HG03097 (cell line): Measurements from ENCODE around the gene CYBB.
A peak's percentile ranks its signal among the peaks of the same experiment; 100 is the strongest.
"Not testable (repeated sequence)": the region's sequence is repeated elsewhere in the genome, so short reads cannot be mapped to it uniquely, and the experiment has no call there.

Experiments
- ATAC-seq: cut with Tn5 transposase; IDR thresholded peaks from one replicate; pipeline ENCODE4 v1.9.1; 2021; ENCODE audit not compliant: unreplicated experiment, low FRiP score

The CYBB gene

DNA sequence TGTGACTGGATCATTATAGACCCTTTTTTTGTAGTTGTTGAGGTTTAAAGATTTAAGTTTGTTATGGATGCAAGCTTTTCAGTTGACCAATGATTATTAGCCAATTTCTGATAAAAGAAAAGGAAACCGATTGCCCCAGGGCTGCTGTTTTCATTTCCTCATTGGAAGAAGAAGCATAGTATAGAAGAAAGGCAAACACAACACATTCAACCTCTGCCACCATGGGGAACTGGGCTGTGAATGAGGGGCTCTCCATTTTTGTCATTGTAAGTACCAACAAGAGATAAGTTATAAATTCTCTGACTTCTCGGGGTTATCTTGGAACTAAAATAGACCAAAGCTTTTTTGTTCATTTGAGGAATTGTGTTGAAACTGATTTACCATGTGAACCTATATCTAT is at the start of gene CYBB:
TSS of gene CYBB (plus strand) at position 203 of the 400 bp plus-strand sequence. CDS start at position 222, 19 bp downstream.
- ATAC-seq: no peak

DNA sequence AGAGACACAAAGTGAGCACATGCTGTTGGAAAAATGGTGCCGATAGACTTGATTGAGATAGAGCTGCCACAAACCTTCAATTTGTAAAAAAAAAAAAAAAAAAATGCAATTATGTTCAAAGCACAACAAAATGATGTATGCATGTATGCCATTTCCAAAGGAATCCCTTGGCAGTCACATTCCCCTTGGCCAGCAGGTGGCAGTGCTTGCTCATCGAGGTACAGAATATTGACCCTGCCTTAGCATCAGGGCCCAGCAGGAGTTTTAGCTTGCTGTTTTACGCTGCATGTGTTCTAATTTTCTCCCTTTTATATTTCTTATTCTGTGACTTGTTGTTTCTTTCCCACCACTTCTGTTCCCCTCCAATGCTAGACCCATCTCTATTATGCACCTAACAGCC is 34.5 kb upstream of the CYBB start:
- peak; percentile 66 for ATAC-seq

DNA sequence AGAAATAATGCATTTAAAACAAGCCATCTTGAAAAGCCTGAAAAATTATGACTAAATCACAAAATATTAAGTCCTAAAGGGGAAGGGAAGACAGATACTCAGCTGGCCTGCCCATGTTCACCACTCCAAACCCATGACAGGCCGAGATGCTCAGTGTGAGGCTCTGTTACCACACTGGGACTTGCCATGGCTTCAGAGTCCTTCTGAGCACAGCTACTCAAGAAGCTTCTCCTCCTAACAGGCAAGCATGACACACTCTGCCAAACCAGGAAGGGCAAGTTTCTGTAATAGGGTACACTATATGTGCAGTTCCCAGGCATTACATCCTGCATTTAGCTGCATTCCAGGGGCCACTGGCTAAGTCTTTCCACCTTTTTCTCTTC is 34.0 kb upstream of the CYBB start:
- ATAC-seq: peak; percentile 33

DNA sequence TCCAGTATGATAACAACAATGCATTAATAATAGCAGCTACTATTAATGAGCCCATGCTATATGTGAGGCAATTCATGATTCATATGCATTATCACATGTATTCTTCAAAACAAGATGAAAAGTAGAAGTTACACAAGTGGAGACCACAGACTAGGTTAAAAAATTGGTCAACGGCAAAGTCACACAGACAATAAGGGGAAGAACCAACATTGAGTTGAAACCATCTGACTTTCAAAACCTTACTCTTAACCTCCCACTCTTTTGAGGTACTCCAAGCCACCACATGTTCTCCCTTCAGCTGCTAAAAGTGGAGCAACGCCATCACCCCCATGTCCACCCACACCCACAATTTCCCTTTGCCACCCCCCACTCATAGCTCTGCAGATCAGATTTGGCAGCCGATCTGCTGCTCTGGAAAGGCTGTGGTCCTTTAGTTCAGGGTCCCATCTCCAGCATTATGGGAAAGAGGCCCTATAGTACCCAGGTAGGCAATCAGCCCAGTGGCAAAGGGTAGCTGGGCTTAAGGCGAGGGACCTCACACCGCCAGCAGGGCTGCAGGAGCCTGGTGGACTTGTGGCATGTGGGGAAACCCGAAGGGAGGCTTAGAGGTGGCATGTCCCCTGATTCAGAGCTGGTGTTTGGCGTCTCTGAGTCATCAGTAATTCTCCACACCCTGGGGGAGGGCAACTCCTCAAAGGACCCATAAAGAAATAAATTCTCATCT is 33.5 kb upstream of the CYBB start:
- peak; percentile 58 for ATAC-seq

DNA sequence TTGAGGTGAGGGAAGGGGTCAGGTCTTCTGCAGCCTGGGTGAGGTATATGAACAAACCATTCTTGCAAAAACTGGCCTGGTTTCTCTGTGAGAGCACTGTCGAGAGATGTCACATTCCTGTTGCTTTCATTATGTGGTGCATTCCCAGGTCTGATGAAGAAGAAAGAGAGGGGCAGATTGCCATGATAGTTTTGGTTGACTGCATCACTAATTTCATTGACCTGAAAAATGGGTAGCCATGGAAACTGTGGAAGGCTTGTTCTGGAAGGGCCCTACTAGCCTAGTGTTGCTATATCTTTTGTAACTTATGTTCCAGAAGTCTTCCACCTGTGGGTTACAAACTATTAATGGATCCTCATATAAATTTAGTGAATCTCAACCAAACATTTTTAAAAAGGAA is 32.9 kb upstream of the CYBB start:
- no peak for ATAC-seq

DNA sequence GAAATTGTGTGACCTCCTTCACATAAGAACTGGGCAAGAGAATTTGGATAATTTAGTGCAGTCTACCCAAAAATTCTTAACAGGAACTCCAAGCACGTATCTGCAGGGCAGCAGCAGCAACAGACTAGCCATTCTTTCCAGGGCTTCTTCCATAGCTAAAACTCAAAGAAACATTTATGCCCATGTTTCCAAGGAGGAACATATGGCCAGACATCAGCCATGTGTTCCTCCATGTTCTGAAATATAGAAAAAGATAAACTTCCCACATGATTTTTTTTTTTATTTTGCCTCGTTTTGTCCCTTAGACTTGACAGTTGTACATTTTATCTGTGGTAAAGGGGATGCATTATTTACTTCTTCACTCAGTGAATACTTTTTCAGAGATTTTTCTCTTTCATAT is 27.6 kb upstream of the CYBB start:
- no peak for ATAC-seq

DNA sequence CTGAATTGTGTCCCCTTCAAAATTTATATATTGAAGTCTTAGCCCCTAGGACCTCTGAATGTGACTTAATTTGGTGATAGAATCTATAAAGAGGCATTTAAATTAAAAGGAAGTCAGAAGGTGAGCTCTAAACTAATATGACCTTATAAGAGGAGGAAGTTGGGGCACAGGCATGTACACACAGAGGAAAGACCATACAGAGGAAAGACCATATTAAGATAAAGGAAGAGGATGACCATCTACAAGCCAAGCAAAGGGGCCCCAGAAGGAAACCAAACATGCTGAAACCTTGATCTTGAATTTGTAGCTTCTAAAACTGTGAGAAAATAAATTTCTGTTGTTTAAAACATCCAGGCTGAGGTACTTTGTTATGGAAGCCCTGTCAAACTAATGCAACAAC is 26.9 kb upstream of the CYBB start:
- ATAC-seq: no peak

DNA sequence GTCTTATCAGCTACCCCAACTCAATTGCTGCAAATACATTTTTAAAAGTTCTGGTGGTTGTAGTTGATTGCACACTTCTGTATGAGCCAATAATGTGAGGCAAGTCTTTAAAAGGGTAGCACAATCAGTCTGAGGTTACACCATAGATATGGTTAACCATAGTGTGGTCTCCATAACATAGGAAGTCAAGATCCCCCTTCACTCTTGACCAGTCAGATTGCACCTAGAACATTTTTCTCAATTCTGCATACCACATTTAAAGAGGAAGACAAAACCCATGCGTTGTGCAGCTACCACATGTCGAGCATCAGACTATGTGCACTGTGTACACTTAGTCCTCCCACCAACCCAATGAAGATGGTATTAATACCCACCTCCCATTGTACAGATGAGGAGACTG is 26.5 kb upstream of the CYBB start:
- ATAC-seq: no peak

DNA sequence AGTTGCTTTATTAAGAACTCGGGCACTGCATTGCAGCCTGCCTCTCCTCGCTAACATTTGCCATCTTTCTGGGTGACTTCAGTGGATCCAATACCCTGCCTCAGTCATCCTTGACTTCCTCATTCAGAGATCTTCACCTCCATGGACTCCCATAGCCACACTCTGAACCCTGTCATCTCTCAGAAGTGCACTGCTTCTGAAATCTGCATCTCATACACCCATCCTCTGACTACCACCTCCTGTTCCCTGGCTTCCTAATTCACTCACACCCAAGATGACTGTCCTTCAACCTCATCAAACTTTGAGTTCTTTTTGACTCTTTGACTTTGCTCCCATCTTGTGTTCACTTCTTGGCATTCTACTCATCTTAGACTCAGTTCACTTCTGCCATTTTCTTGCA is 25.3 kb upstream of the CYBB start:
- no peak for ATAC-seq

DNA sequence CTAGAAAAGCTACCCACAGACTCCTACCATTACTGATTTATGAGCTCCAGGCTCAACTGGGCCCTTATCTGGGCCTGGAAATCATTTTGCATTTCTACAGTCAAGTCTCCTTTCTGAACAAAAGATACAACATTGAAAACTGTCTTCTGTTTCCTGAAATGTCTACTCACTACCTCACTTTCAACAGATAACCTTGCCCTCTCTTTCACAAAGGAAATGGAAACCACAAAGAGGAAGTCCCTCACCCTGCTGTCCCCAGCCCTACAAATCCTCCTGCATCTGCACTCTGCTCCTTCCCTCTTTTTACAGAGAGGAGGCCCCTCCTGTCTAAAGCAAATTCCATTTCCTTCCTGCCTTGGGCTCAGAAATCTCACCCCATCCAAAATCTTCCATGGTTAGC is 24.8 kb upstream of the CYBB start:
- peak; percentile 93 for ATAC-seq

DNA sequence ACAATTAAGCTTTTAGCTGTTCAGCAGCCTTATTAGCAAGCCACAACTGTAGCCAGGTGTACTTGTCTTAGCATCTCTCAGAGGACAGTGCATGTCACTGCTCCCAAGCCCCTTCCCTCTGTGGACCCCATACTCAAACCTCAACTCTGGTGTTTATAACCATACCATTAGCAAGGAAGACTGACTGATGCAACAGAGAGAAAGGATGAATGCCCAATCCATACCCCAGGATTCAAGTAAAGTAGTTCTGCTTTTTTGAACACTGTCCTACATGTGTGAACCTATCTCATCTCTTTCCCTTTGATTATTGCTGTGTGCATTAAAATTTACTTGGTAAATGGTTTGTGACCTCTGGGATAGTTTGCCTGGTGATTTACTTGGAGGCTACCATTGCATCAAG is 22.8 kb upstream of the CYBB start:
- ATAC-seq: no peak

DNA sequence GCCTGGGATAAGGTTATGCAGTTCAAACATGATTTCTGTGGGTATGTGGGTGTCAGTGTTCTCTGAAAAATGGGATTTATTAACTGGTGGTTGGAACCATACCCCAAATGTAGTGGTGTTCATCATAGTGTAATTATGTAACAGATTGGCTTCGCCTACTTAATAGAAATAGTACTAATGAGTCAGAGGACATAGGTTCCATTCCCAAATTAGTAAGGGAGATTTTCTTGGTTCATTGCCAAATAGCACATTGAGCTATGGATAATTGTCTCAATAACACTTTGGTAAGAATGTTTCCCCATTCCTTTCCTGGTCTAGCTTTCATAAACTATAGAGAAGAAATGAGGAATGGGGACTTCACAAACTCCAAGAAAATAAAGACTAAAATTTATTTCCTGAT is 20.5 kb upstream of the CYBB start:
- ATAC-seq: no peak

DNA sequence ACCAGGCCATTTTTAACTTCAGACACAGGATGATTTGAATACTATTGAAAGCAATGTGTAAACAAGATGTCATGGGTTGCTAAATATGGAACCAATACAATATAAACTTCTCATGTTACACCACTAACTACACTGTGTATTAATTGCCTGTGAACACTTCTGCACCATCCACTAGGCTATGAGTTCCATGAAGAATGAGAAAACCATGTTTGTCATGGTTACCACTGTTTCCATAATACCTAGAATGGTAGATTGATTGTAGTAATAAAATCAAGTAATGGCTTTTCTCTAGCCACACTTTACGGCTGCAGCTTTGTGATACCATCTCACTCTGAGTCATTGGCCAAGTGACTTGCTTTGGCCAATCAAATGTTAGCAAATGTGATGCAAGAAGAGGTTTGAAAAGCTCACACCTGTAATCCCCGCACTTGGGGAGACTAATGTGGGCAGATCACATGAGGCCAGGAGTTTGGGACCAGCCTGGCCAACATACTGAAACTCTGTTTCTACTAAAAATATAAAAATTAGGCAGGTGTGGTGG is 19.9 kb upstream of the CYBB start:
- ATAC-seq: no peak

DNA sequence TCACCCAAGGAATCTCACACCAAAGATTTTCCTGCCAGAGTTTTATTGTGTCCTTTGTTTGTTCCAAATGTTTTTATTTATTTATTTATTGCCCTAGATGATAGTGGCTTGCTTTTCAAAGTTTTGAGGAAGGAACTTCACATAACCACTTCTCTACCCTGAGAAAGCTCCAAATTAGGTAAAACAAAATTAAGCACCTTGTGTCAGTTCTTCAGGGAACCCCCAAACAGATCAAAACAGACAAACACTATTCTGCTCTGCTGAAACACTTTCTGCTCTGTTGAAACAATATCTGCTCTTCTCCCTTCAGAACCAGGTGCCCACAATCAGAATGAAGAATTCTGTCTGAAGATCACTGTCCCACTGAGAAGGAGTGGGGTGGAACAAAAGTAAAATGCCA is 16.5 kb upstream of the CYBB start:
- no peak for ATAC-seq

DNA sequence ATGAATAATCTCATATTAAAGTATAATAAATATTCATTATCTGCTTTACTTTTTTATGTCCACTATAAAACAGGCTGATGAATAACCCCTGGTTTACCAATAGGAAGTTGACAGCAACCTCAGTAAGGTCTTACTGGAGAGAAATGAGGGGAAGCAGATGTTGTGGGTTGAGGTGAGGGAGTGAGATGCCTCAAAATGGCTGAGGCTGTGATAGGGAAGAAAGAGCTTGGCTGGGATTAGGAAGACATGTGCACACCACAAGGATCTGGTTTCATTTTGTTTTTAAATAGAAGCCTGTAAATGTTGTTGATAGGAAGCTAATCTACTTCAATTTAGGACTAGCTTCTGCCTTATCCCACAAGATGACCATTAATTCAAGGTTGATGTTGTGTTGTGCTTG is 14.4 kb upstream of the CYBB start:
- no peak for ATAC-seq

DNA sequence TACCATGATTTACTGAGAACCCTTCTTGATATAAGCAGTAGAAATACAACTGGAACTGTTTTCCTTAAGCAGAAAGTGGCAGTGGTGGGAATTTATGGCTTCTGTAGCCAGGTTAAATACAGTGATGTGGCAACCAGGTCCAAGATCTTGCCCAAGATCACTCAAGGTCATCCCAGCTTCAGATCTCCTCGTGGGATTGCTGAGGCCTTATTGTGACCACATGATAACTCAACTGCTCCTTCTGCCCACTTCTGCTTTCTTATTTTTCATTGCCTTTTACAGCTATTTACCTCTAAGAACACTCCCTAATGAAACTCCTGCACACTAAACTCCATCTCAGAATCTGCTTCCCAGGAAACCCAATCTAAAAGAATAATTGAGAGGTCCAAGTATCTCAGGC is 12.4 kb upstream of the CYBB start:
- ATAC-seq: no peak

DNA sequence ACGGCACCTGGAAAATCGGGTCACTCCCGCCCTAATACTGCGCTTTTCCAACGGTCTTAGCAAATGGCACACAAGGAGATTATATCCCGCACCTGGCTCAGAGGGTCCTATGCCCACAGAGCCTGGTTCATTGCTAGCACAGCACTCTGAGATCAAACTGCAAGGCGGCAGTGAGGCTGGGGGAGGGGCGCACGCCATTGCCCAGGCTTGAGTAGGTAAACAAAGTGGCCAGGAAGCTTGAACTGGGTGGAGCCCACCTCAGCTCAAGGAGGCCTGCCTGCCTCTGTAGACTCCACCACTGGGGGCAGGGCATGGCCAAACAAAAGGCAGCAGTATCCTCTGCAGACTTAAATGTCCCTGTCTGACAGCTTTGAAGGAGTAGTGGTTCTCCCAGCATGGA is 11.0 kb upstream of the CYBB start:
- ATAC-seq: not testable (repeated sequence)

DNA sequence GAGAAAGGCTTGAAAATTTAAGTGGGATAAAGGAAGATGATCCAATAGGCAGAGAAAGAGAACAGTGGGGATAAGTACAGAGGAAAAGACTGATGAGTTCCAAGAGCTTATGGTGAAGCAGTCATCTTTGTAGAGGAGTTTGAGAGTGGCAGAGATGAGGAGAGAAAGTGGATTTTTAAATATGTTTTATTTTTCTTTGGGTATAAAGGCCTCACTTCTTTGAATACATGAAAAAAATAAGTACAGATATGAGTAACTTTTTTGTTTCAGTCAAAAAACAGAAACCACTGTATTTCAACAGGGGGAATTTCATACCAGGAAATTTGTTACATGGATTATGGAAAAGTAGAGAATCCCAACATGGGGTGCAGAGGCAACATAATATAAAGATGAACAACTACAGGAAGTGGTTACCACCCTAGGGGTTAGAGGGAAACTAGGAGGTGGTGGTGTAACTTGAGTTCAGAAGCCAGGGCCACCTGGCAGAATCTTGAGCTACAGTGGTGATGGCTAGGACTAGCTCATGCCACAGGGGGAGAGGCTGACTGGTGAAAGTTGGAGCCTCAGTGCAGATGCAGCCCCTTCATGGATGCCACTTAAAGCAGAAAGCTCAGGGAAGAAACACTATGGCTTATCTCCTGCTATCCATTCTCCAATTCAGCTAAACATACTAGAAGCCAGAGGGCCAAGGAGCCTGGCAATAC is 3.4 kb upstream of the CYBB start:
- ATAC-seq: peak; percentile 79

DNA sequence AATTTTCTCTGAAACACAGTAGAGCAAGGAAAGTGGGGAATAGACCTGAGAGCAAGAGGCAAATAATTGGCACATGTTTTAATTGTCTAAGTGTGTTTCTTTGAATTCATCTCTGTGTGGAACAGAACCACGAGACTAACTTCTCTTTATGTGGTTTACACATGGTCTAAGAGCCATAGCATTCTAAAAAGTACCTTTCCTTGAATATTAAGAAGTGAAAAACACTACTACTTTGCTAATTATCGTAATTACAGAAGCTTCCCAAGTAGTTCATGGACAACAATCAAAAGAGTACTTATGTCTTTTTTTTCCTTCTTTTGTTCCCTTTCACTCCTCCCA is 2.9 kb upstream of the CYBB start:
- ATAC-seq: peak; percentile 9

DNA sequence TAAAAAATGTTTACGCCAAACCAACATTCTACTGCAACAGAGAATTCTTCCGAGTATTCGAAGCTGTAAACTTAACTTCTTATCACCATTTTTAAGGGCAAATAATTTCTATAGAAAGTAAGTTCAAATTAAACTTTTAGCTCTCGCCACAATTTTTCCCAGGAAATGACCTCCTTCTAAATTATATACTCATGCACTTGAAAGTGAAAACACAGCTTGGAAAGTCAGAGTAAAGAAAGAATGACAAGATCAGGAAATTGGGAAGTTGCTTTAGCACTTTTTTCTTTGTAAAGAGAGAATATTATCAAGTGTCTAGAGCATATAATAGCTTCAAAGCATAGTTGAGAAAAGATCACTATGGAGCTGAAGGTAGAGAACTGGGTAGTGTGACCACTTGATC is 1.2 kb downstream of the CYBB start:
- ATAC-seq: no peak

DNA sequence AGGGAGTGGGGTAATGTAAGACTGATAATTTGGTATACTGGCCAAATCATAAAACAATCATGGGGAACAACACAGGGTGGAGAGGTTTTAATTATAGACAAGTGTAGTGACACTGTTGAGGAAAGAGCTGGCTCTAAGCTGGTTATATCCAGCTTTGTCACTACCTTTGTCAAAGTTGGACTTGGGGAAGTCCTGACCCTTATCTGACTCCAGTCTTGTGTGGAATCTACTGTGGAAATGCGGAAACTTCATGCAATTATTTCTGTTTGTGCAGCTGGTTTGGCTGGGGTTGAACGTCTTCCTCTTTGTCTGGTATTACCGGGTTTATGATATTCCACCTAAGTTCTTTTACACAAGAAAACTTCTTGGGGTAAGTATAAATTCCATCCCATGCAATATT is 2.0 kb downstream of the CYBB start:
- no peak for ATAC-seq

DNA sequence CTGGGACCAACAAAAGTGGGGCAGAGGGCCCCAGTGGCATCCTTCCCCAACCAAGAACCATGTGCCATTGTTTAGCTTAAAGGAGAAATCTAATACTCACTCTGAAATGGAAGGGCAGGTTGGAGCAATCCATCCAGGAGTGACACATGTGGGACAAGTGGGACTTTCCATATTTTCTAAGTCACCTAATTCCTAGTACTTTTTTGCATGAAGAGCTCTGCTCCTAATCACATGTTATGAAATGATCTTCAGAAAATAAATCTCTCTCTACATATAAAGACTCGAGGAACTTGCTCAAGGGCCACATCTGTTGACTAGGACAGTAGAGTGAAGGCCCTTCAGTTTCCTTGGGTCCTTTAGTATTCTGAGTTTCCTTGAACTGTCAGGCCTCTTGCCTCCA is 2.5 kb downstream of the CYBB start:
- ATAC-seq: no peak
